SH-SY5Y (cell line): ENCODE data around the gene ZCCHC12.

Experiments
- GATA2 ChIP-seq: IDR thresholded peaks from 2 replicates; pipeline ENCODE4 v1.6.1; 2011; ENCODE audit warnings: mild to moderate bottlenecking, low read depth, low read length
- GATA3 ChIP-seq: IDR thresholded peaks from 2 replicates; pipeline ENCODE4 v1.6.1; 2011; ENCODE audit warnings: low read depth, mild to moderate bottlenecking, low read length, moderate library complexity

The ZCCHC12 gene

DNA sequence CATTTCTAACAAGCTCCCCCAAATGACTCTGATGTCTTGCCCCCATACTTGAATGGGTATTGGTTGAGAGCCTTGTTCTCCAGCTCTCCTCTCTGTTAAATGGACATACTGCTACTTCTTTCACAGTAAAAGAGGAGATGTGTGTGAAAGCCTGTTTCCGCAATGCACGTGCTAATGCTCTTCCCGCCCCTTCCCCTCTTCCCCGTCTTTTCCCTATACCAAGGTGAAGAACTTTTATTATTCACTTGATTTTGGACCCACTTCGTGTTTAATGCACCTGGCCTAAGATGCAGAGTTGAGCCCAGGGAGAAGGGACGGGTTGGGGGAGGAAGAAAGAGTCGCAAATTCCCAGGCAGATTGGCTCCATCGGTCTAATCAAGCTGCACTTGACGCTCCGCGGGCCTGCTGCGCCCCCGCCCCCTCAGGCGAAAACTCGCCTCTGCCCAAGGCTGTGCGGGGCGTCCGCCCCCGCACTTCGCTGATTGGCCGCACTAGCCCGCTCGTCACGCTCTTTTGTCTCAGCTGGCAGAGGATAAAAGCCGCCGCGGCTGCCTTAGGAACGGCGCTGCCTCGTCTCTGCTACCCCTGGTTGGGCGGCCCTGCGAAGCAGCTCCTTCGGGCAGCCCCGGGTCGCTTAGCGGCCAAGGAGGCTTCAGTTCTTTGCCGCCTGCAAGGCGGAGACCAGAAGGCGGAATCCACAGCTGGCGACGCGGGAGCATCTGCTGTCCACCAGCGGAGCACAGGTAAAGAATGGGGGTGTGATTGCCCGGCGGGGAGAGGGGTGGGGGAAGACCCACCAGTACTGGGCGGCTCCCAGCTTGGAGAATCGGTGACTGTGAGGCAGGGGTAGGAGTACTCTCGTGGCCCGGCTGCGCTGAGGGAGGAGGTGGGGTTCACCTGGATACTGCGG, at the start of gene ZCCHC12:
Gene ZCCHC12, plus strand, starts transcription at position 562 of the 910 bp plus-strand sequence. CDS start 1,421 bp downstream, outside the sequence.
- TF ChIP-seq GATA3 (no peak), GATA2 (no peak)

DNA sequence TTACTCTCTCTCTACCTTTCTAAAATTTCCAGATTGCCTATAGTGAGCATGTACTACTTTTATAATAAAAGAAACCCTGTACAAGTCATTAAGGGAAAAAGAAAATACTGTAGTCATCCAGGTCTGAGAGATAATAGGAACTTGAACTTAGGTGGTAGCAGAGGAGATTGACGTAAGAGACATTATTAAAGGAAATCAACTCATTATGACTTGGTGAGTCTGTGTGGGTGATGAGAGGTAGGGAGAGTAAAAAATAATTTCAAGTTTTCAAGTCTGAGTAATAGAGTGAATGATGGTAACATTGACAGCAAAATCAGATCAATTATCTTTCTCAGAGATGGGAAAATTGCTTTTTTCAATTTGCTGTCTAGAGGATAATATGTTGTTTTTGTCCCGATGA, 44.0 kb upstream of the ZCCHC12 start:
- TF ChIP-seq GATA3 (no peak), GATA2 (no peak)

DNA sequence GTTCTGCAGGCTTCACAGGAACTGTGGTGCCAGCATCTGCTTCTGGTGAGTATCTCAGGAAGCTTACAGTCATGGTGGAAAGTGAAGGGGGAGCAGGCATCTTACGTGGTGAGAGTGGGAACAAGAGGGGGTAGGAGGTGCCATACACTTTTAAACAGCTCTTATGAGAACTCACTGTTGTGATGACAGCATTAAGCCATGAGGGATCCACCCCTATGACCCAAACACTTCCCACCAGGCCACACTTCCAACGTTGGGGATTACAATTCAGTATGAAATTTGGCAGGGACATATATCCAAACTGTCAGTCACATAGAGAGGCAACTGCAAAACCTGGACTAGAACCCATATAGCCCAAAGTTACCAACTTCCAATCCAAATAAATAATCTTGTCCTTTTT, 43.1 kb upstream of the ZCCHC12 start:
- no peak for TF ChIP-seq GATA2
- TF ChIP-seq GATA3 = no peak

DNA sequence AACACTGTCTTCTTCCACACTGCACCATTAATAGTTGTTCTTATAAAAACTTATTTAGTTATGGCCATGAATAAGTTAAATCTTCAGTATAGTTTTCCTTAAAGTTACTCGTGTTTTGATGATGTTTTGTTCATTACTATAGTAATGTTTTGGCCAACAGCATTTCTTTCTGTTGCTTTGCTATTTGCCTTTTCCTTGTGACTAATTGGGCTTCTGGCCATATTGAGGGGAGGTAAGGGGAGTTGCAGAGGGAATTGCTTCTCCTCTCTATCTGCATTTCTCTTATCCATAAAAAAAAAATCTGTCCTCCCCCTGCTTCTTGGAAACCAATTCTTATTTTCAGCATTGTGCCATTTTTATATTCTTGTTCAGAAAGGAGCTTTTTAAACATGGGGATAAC, 42.7 kb upstream of the ZCCHC12 start:
- TF ChIP-seq GATA2 (no peak), GATA3 (no peak)

DNA sequence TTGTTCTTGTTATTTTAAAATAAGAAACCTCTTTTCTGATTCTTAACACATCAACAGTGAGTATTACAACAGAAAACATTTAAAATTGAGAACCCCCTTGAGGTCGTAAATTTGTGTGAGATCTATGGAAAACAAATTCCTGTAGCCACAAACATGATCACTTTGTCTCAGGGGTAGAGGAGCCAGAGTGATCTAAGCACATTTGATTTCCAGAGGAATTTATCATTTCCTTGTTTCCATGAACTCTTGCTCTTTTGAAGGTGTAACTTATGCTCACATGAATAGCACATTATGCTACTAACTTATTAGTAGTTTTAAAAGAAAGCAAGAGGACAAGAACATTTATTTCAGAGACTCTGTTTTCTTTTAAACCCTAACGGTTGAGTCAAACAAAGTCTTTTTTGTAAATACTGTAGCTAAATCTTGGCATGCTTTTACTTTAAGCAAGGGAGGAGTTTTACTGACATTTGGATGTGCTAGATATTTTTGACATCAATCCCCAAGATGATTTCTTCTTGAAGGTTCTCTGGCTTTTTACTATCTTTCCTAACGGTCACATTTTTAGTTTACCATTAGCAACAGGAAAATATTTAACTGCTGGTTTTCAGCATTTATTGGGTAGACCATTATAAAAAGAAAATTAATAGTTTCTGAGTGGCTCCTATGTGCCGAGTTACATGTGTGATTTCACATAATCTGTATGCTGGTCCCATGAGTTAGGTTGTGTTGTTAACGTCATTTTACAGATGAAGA, 27.9 kb upstream of the ZCCHC12 start:
- TF ChIP-seq GATA3 (no peak), GATA2 (no peak)

DNA sequence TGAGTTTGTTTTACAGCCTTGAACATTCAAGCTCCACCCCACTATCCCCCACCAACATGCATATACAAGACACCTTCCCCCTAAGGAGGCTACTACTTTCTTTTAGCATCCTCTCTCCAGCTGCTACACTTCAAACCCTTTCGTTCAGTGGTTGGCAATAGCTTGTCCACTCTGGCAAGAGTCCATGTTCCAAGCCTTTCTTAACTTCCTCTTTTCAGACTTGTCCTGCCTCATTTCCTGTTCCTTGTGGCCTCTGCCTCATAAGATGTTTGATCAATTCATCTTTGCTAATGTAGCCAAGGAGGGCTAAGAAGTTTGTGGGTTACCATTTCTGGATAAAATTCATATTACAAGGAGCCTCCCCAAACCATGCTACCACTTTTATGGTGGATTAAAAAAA, 20.8 kb upstream of the ZCCHC12 start:
- TF ChIP-seq GATA2 (no peak), GATA3 (no peak)

DNA sequence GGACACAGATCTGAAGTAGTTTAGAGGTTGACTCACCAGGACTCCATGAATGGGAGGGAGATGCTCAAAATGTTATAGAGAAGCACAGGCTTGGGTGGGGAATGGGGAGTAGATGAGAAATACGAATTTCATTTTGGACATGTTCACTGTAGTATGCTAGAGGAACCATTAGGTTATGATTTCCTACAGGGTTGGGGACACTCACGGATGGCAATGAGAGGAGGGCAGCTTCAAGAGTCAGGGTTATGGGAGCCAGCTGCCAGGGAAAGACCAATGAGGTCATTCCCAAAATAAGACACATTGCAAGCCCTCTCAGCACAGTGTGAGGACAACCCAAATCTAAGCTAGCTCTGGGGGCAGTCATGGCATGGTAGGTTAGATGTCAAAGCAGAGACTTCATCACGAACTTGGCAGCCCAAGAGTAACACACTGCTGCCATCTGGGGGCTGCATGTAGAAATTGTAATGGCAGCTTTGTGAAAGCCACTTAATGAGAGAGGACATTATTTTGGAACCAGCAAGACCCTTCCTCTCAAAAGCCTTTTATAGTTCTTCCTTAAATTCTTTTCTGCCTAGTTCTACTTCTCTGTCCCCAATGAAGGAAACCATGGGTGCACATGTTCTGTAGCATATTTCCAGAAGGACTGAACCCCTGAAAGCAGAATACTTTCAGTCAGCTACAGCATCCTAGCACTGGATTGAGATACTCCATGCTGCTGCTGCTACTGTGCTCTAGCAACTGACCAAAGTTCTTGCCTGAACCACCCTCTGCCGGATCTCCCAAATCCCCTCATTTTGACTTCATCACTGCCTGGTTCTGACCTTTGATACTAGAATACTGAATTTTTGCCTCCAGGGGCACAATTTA, 16.2 kb upstream of the ZCCHC12 start:
- TF ChIP-seq GATA3 (no peak), GATA2 (no peak)

DNA sequence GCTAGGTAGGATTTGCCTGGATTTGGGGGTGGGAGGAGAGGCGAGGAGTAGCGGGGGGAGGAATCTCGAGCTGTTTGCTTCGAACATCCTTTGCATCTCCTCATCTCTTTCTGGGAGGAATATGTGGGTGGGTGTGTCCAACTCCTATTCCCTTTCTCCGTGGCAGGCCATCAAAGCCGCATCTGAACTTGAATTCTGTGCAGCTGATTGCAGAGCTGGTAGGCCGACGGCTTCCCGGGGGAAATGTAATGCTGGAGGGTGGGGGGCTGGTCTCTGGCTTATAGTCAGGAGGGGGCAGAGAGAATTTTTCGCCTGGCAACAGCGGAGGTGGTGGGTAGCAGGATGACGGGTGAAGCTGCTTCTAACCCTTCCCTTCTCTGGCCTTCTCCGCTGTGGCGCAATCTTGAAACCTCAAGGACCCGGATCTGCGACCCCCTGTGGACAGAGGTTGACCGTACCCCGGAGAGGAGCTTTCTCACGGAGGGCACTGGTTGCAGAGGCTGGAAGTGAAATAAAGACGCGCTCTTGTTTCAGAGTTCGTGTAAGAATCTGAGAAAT, 628 bp downstream of the ZCCHC12 start:
- TF ChIP-seq GATA2 (no peak), GATA3 (no peak)

DNA sequence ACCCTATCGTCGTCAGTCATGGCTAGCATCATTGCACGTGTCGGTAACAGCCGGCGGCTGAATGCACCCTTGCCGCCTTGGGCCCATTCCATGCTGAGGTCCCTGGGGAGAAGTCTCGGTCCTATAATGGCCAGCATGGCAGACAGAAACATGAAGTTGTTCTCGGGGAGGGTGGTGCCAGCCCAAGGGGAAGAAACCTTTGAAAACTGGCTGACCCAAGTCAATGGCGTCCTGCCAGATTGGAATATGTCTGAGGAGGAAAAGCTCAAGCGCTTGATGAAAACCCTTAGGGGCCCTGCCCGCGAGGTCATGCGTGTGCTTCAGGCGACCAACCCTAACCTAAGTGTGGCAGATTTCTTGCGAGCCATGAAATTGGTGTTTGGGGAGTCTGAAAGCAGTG, 1.6 kb downstream of the ZCCHC12 start:
- TF ChIP-seq GATA2 (no peak), GATA3 (no peak)

DNA sequence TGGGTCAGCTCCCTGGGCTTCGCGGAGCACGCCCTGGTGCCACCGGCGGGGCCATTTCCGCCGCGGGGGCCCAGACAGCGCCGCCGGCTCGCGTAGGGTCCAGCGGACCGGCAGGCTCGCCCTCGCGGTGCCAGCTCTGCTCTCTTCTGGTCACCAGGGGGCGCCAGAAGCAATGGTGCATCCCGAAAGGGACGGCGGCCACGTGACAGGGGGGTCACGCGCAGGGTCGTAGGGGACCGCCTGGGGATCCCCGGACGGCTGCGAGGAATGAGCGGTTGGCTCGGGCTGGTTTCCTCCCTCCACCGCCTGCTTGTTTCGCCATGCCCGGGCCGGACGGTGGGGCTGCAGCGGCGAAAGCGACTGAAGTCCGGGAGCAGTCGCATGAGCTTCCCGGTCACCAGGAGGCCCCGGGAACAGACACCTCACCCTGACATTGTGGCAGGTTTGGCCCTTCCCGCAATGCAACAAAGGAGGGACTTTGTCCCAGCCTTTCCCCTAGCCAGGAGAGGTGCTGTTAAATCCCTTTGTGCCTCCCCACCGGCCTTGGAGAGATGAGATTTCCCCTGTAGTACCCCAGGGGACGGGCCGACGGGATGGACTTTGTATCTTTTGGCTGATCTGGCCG, 15.8 kb downstream of the ZCCHC12 start:
- no peak for TF ChIP-seq GATA2
- no peak for TF ChIP-seq GATA3

DNA sequence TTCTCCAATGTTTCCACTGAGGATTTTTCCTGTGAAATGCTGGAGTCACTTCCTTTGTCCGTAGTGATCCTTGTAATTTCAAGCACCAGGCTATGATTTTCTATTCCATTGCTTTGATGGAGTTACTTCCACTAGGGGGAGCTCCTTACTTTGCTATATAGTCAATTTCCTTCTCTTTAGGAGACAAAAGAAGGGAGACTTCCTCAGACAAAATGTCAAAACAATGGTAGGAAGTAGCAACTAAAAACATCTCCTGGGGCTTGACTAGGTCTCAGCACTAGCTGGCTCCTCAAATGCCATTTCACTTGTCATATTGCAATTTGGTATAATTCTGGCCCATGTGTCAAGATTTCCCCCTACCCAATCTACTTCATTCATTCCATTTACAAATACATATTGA, 24.1 kb downstream of the ZCCHC12 start:
- TF ChIP-seq GATA3 (no peak), GATA2 (no peak)

DNA sequence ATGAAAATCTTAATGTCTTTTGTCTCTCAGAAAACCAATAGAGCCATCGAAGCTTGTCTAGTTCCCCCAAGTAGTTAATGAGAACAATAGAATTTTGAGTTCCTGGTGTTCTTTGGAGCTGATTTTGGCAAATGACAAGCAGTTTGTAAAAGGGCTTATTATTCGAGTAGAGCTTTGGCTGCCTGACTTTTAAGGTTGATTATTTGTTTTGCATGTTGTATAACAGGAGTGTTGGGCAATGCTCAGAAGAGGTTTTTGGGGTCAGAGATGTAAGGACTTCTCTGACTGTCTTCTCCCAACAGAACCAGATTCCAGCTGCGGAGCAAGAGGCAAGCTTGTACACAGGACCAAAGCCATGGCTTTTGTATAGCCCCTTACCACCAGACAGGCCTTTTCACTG, 30.0 kb downstream of the ZCCHC12 start:
- TF ChIP-seq GATA2 (no peak), GATA3 (no peak)

DNA sequence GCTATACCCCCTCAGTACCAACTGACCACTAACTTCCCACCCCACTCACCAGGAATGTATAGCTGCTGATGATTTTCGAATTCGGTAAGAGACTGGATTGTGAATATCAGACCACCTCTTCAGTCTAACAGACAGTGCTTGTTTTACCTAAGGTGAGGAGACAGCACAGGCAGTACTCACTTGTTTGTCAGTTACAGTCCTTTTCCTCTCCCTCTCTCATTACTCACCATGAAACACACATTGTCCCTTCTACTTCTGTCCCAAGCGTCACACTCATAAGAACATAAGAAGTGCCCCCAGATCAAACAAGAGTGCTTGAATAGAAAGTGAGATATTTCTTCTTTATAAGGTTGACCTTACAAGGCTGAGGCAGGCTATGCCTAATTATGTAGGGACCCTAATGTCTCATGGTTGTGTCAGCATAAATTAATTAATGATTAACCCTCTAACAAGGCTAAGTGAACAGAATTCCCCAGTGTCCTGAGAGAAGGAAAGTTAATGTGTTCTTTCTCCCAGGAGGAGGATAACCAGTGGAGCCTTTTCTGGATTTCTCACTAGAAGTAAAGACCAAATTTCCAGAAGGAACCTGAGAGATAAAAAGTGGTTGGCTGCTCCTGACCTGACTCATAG, 32.2 kb downstream of the ZCCHC12 start:
- TF ChIP-seq GATA3 (no peak), GATA2 (no peak)
